ENCODE data around the gene RERE.
A peak's percentile ranks its signal among the peaks of the same experiment; 100 is the strongest.

GRCh38 chr1:8814865-8815264, 2.6 kb downstream of the RERE start:
- no peak for TF ChIP-seq POLR2A (IDR thresholded peaks at IDR 0.05)
- TF ChIP-seq, protein P1, sequence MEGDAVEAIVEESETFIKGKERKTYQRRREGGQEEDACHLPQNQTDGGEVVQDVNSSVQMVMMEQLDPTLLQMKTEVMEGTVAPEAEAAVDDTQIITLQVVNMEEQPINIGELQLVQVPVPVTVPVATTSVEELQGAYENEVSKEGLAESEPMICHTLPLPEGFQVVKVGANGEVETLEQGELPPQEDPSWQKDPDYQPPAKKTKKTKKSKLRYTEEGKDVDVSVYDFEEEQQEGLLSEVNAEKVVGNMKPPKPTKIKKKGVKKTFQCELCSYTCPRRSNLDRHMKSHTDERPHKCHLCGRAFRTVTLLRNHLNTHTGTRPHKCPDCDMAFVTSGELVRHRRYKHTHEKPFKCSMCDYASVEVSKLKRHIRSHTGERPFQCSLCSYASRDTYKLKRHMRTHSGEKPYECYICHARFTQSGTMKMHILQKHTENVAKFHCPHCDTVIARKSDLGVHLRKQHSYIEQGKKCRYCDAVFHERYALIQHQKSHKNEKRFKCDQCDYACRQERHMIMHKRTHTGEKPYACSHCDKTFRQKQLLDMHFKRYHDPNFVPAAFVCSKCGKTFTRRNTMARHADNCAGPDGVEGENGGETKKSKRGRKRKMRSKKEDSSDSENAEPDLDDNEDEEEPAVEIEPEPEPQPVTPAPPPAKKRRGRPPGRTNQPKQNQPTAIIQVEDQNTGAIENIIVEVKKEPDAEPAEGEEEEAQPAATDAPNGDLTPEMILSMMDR (IDR thresholded peaks at IDR 0.05), result peak in 6 of 12 donors; percentile 19 to 45 (median 30)

All from heart left ventricle (tissue), 13 donors.